ENCODE data around the gene SMURF2.

The SMURF2 gene

GRCh38 chr17:64532409-64532808 is 129.7 kb downstream of the SMURF2 start:
- no peak for DNase-seq

DNA sequence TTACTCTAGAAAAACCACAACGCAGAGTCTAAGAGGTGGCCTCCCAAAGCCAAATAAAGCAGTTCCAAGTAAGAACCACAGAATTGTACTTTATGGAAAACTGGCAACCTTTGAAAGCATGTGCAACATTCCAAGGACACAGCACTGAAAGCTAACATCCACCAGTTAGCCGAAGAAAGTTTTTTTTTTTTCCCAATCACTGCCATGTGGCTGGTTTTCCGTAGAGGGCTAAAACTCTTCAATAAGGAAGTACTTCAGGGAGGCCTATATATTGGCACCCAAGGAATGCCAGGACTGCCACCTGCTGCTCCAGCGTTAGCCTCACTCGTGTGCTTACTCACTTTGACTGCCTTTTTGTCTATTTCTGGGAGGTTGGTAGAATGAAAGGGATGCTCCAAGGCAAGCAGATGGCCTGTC is 130.1 kb downstream of the SMURF2 start:
- DNase-seq, result no peak

DNA sequence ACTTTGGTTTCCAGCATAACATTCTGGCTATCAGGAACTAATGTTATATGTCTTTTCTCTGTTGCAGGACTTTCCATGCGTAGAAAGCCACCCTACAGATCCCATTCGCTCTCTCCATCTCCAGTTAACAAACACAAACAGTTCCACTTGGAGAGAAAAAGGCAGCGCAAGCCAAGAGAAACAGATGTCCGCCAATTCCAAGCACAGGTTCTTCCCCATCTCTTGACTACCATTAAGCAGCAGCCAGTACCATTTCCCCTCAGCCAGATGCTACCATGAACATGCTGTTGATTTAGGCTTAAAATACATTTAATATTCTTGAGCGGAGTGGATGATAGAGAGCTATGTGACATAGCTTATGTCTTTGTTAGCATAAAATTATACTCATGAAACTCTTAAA is 132.9 kb downstream of the SMURF2 start:
- no peak for DNase-seq

DNA sequence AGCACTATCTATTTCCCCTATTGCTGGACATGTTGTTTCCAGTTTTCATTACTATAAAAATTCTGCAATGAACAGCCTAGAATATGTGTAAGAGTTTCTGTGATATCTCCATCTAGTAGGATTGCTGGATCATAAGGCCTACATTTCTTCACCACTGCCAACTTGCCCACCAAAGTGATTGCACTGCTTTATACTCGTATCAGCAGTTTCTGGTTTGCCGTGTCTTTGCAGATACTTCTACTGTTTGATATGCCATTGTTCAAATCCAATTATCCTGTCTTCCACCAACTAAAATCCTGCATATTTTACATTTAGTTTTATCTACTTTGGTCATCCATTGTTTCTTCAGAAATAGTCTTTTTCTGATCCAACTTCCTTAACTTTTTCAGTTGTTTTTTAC is 134.2 kb downstream of the SMURF2 start:
- no peak for DNase-seq

DNA sequence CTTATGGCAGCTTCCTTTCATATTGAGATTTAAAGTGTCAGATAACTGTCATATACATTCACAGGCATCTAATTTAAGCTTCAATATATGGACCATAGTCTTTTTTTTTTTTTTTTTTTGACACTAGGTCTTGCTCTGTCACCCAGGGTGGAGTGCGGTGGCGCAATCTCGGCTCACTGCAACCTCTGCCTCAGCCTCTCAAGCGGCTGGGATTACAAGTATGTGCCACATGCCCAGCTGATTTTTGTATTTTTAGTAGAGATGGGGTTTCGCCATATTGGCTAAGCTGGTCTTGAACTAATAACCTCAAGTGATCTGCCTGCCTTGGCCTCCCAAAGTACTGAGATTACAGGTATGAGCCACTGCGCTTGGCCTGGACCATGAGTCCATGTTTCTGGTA is 141.7 kb downstream of the SMURF2 start:
- no peak for DNase-seq

DNA sequence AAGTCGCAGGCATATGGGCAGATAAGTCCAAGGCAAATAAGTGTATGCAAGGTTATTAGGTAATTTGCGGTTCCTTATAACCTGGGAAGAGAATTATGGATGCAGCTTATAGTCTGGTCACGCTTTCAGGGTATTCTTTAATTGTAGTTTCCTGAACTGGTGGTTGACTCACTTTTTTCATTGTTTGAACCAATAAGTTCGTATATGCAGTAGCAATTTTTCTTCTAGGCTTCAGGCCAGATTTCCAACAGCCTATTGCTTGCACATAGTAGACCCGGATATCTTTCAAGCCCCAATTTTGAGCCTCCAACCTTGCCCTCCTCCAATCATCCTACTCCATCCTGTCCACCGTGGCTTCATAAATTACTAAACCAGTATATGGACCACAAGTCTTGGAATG is 142.5 kb downstream of the SMURF2 start:
- DNase-seq, result no peak

DNA sequence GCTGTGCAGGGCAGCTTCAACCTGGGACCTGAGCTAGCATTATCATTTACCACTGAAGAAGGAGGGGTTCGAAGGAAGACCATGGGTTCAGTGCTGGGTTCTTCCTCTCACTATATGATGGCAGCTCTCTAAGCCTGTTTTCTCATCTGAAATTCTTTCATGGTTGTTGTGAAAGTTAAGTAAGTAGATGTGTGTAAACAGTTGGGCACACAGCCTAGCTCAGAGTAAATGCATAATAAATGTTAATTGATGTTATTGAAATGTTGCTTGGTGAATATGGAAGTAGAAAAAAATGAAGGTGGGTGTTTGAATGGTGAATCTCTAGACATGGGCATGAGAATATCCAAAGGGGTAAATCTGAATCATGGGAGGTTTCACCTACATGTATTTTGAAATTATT is 146.3 kb downstream of the SMURF2 start:
- no peak for DNase-seq

DNA sequence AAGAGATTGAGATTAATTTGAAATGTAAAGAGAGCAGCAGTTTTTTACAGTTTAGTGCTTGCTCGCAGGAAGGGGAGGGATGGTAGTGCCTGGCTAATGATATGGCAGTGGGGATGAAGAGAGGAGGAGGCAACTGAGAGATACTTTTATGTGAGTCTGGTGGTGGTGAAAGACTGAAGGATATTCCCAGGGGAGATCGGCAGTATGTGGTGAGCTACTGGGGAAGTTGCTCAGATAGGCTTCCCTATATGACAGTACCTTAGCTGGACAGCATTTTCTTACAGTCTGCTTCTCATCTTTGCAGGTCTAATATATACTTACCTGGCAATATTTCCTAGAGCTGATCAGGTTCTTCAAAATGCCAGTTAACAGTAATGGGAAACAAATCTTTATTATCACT is 146.7 kb downstream of the SMURF2 start:
- DNase-seq, result no peak

GRCh38 chr17:64509179-64509578 is 152.9 kb downstream of the SMURF2 start:
- DNase-seq, result no peak

DNA sequence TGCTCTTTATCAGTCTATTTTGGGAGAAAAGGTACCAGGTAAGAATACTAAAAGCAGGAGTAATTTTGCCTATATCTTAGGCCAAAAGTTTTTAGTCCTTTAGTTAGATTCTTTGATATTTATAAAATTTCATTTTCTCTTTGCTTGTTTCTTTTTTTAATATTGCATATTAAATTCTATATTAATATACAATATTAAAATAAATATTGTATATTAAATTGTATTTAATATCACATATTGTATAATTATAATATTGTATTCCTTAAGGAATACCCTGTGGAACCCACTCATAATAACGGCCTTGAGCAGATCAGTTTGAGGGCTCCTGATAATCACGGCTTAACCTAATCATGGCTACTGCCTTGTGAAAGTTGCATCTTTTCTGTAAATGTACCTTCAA is 153.4 kb downstream of the SMURF2 start:
- DNase-seq, result no peak

GRCh38 chr17:64507413-64507782 is 154.7 kb downstream of the SMURF2 start:
- DNase-seq, result peak; percentile 26 to 48

- peak; percentile 92 to 96 for DNase-seq
Observed at GRCh38 chr17:64506576-64507412, 155.3 kb downstream of the SMURF2 start, which contains the start of gene CEP95. TSS of gene CEP95 (plus strand) at chr17:64506977. CDS start at chr17:64507098, 121 bp downstream.

DNA sequence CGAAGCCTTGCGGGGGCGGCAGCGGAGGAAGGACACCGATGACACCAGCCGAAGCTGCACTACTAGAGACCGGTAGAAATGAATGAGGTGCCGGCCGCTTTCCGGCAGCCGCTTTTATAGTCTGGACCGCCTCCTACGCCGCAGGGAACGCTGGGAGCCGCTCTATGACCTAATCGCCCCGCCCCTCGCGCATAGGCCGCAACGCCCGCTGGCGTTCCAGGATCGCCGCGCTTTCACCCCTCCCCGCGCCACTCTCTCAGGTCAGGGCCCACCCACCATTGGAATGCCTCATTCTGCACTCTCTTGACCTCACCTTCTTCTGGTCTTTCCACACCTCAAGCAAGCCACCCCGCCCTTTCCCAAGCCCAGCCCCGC is 155.9 kb downstream of the SMURF2 start, which contains the start of gene DDX5:
DDX5 (minus strand) TSS at position 89 of the 375 bp plus-strand sequence. CDS start 170 bp downstream, outside the sequence.
- DNase-seq, result peak; percentile 98 to 99

DNA sequence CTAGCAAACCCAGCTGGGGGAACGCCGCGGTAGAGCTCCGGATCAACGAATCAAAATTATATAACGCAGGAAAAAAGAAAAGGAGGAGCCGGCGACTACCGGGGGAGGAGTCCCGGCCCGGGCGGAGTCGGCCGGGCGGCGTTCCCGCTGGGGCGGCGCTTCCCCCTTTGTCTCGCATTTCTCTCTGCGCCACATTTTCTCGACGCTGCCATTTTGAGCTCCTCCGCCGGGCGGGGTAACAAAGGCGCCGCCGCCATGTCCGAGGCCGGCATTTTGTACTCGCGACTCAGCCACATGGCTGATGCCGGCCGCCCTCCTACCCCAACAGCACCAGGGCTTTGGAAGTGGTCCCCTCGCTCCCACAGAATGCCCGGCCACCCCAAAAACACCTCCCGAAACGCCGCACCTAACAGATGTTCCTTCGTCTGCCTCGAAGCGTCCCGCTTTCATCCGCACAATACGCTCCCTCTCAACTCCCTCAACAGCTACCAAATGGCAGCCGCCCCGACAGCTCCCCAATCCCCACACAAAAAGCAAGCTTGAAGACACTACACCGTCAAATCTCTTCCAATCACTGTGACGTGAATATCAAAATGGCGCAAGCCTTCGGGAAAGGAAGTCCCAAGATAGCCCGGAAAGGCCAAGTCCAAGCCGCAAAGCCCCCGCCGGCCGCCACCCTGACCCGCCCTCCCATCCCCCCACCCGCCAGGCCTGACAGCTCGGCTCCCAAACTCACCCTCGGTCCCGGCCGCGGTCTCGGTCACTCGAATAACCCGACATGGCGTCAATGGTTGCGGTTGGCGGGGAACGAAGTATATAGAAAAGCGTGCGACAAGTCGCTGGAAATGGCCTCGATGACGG is 156.5 kb downstream of the SMURF2 start:
- peak; percentile 80 to 82 for DNase-seq

DNA sequence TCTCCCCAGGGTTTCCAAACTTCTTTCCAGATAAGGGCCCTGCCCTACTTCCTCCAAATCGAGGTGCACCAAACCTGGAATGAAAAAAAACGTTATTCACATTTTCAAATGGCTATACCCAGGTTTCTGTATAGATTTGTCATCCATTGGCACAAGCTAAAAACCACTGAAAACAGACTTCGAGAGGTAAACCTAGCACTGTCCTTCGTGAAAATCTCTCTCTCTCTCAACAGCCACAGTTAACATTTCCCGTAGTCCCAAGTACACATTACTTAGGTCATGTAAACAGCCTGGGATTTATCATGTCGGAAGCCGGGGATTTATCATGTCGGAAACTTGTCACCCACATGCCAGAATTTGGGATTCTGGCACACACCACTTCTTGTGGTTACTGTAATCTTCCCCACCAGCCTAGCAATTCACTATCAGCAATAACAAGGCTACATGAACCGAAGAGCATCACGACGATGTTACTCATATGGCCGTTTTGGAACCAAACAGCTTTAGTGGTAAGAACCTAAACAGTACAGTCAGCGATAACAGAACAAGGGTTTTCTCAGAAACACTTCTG is 157.3 kb downstream of the SMURF2 start:
- DNase-seq, result no peak

DNA sequence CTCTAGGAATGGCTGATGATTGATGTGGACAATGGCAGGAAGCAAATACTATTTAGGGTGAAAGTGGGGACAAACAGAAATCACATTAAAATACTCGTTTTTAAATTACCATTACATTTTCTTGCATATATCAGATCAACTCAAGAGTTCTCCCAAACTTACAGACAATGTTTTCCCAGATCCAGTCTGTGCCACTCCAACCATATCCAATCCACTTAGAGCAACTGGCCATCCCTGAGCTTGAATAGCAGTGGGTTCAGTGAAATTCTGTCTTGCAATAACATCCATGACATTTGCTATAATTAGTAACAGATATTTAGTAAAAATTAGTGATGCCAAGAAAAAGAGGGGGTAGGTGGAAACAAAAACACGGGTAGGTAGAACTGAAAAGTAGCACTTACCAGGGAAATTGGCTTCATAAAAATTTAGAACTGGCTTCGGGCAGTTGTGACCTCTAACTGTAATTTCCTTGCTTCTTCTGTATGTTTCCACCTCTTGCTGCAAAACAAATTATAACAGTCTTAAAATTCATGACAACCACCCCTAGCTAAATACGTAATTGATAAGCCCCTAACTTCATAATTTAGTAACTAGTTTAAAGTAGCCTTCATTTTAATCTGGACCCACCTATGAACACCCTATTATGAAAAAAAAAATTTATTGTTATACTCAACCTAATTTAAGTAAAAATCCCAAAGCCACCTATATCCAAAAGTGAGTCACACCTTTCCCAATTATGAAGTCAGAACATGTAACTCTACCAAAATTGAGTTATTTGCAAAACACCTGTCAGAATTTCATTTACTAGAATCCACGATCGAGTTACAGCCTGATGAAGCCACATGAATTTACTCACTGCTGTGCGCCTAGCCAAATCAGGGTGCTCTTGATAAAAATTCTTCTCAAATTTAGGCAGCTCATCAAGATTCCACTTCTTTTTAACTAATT is 158.0 kb downstream of the SMURF2 start:
- no peak for DNase-seq

DNA sequence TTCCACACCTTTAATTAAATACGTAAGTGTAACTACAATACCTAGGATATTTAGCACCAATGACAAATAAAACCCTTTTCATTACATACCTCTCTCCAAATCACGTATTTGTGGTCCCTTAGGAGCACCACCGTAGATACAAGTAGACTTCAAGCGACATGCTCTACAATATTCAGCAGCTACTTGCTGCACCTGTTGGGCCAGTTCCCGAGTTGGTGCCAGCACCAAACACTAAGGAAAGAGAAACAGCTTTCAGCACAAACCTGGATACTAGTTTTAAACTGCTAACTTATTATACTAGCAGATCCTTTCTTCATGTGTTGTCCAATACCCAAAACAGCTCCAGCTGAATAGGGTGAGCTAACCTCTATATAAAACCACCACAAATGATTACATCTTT is 158.8 kb downstream of the SMURF2 start:
- no peak for DNase-seq

DNA sequence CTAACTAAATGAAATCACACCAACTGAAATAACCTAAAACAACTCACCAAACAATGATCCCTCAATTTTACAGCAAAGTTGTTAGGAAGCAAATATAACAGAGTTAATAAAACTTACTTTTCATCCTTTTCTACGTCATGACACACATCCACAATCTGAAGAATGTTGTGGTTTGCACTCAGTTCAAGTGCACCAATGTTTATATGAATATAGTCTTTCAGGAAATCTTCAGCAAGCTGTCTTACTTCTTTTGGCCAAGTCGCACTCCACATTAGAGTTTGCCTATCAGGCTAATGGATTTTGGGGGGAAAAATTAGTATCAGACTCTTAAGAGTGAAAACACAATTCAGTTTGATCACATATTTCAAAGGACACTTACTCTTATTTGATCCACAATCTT is 159.3 kb downstream of the SMURF2 start:
- DNase-seq, result no peak

DNA sequence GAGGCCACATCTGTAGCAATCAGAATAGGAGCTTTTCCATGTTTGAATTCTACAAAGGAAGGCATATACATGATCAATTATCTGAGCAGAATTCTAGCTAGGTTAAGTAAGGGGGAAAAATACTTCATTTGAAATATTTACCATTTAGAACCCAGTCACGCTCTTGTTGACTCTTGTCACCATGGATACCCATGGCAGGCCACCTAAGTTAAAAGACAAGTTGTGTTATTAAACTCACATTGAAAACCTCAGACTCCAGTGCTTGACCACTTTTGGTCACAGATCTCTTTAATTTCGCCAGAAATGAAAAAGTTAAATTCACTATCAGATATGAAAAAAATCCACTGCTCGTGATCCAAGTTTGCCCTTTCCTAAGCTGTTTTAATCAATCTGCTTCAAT is 160.1 kb downstream of the SMURF2 start:
- DNase-seq, result no peak

DNA sequence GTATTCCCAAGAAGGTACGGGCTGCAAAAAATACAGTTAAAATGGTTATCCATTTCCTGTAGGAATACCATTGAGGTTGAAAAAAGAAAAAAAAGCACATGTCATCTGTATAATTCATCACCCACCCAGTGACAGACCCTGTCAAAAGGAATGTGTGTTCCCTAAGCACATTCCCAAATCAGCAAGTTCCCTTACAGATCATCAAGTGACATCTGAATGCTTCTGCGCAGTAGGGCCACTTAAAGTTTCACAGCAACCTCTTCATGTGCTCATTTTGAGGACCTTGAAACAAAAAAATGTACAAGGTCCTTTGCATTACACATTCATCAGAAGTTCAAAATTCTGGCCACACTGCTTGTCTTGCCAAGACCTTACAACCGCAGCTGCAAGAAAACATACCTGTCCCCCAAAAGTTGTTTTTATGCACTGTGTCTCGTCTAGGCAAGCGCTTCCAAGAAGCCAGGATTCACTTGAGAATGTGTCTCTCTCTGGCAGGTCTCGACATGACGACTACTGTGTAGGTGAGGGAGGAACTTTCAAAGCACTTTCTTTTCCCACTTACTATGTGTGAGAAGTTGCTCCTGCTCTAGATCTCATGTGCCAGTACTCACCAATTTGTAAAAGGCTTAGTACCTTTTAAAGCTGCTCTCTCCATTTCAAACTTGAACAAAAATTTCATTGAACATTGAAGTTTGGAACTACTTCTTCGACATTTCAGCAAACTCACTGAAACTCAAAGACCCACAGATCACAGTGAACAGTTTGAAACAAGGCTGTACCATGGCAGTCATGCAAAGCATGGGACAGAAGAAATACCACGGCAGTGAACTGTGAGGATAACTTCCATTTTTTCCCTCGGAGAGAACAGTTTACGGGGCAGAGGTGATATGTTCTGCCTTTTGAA is 161.0 kb downstream of the SMURF2 start:
- DNase-seq, result no peak

- DNase-seq, result no peak
Observed at GRCh38 chr17:64500487-64500859, 161.6 kb downstream of the SMURF2 start.
